ENCODE results near the gene CAMK1.
A peak's percentile ranks its signal among the peaks of the same experiment; 100 is the strongest.
"Not testable (repeated sequence)": the region's sequence is repeated elsewhere in the genome, so short reads cannot be mapped to it uniquely, and the experiment has no call there.

The CAMK1 gene

DNA sequence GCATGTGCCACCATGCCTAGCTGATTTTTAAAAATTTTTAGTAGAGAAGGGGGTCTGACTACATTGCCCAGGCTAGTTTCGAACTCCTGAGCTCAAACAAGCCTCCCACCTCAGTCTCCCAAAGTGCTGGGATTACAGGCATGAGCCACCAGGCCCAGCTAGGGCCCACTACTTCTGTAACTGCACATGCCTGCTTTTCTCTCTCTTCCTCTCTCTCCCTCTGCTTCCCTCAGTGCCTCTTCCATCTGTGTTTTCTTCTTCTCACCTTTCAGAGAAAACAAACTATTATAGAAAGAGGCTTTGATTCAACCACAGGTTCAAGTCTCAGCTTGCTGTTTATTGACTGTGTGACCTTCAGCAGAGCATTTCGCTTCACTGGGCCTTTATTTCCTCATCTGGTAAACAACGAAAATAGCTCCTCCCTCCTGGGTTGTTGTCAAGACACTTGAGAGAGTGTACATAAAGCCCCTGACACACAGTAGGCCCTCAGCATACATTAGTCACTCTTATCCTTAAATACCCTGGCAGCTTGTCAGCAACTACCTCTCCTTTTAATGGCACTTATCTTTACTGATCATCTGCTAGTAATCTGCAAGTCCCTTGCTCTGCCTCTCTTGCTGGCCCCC is 12.3 kb upstream of the CAMK1 start:
- Histone ChIP-seq H3K4me3 (ENCODE audit: low read depth in 1 of 2, low read length in 2 of 2) (no peak overlapping the region), H3K27me3 (ENCODE audit: low read depth, low read length) (no peaks in the 10 kb centered on the region), H3K27ac (ENCODE audit: low read length) (no peak overlapping the region), H3K4me1 (ENCODE audit: control insufficient read depth in 1 of 2, insufficient read depth in 2 of 2, low read length in 2 of 2) (peaks cover 19 to 23% of the 10 kb centered on the region in 2 donors), H3K9me3 (ENCODE audit: control insufficient read depth in 1 of 2, low read length in 2 of 2) (no peaks in the 10 kb centered on the region), H3K36me3 (ENCODE audit: control insufficient read depth in 1 of 2, insufficient read depth in 2 of 2, low read length in 2 of 2) (peaks cover 40 to 71% of the 10 kb centered on the region in 2 donors)

DNA sequence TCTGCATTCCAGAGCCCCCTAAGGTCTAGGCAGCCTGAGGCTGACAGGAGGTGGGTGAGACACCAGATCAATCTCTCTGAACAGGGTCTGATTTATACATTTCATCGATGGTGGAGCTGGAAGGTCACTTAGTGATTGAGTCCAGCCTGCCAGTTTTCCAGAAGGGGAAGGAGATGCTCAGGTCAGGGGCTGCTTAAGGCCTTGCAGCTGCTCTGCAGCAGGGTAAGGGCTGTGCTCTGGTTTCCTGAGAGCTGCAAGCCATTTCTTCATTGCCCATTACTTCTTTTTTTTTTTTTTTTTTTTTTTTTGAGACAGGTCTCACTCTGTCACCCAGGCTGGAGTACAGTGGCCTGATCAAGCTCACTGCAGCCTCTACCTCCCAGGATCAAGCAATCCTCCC is 11.8 kb upstream of the CAMK1 start:
- H3K27ac ChIP-seq (ENCODE audit: low read length): no peak overlapping the region
- peaks cover 36 to 66% of the 10 kb centered on the region in 2 donors for H3K36me3 ChIP-seq (ENCODE audit: control insufficient read depth in 1 of 2, insufficient read depth in 2 of 2, low read length in 2 of 2)
- no peak overlapping the region for H3K4me3 ChIP-seq (ENCODE audit: low read depth in 1 of 2, low read length in 2 of 2)
- H3K9me3 ChIP-seq (ENCODE audit: control insufficient read depth in 1 of 2, low read length in 2 of 2): no peaks in the 10 kb centered on the region
- H3K27me3 ChIP-seq (ENCODE audit: low read depth, low read length): no peaks in the 10 kb centered on the region
- H3K4me1 ChIP-seq (ENCODE audit: control insufficient read depth in 1 of 2, insufficient read depth in 2 of 2, low read length in 2 of 2): peaks cover 20 to 24% of the 10 kb centered on the region in 2 donors

DNA sequence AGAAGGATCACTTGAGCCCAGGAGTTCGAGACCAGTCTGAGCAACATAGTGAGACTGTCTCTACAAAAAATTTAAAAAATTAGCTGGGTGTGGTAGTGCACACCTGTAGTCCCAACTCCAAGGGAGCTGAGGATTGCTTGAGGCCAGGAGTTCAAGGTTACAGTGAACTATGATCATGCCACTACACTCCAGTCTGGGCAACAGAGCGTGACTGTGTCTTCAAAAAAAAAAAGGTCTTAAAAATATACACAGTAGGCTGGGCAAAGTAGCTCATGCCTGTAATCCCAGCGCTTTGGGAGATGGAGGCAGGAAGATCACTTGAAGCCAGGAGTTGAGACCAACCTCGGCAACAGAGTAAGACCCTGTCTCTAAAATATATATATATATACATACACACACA is 11.2 kb upstream of the CAMK1 start:
- Histone ChIP-seq H3K27me3 (ENCODE audit: low read depth, low read length) (no peaks in the 10 kb centered on the region), H3K9me3 (ENCODE audit: control insufficient read depth in 1 of 2, low read length in 2 of 2) (no peaks in the 10 kb centered on the region), H3K4me3 (ENCODE audit: low read depth in 1 of 2, low read length in 2 of 2) (no peak overlapping the region), H3K27ac (ENCODE audit: low read length) (no peak overlapping the region), H3K4me1 (ENCODE audit: control insufficient read depth in 1 of 2, insufficient read depth in 2 of 2, low read length in 2 of 2) (peaks cover 20 to 24% of the 10 kb centered on the region in 2 donors), H3K36me3 (ENCODE audit: control insufficient read depth in 1 of 2, insufficient read depth in 2 of 2, low read length in 2 of 2) (peaks cover 32 to 59% of the 10 kb centered on the region in 2 donors)

DNA sequence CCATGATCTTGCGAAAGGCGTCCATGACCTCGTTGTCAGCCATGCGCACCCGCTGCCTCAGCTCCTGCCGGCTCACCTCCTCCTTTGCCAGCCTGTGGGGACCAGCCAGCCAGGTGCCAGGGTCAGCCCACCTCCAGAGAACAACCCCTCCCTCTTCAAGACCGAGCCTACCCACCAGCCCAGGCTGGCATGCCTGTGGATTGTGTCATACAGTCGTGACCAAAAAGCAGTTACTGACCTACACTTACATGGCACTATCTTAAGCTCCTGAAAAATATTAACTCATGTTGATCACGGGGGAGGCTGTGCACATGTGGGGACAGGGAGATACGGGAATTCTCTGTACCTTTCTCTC is 10.7 kb upstream of the CAMK1 start:
- no peaks in the 10 kb centered on the region for H3K9me3 ChIP-seq (ENCODE audit: control insufficient read depth in 1 of 2, low read length in 2 of 2)
- peak overlapping the region; percentile 16 for H3K27ac ChIP-seq (ENCODE audit: low read length)
- H3K36me3 ChIP-seq (ENCODE audit: control insufficient read depth in 1 of 2, insufficient read depth in 2 of 2, low read length in 2 of 2): peaks cover 29 to 55% of the 10 kb centered on the region in 2 donors
- H3K4me1 ChIP-seq (ENCODE audit: control insufficient read depth in 1 of 2, insufficient read depth in 2 of 2, low read length in 2 of 2): peaks cover 20 to 24% of the 10 kb centered on the region in 2 donors
- no peaks in the 10 kb centered on the region for H3K27me3 ChIP-seq (ENCODE audit: low read depth, low read length)
- H3K4me3 ChIP-seq (ENCODE audit: low read depth in 1 of 2, low read length in 2 of 2): no peak overlapping the region

DNA sequence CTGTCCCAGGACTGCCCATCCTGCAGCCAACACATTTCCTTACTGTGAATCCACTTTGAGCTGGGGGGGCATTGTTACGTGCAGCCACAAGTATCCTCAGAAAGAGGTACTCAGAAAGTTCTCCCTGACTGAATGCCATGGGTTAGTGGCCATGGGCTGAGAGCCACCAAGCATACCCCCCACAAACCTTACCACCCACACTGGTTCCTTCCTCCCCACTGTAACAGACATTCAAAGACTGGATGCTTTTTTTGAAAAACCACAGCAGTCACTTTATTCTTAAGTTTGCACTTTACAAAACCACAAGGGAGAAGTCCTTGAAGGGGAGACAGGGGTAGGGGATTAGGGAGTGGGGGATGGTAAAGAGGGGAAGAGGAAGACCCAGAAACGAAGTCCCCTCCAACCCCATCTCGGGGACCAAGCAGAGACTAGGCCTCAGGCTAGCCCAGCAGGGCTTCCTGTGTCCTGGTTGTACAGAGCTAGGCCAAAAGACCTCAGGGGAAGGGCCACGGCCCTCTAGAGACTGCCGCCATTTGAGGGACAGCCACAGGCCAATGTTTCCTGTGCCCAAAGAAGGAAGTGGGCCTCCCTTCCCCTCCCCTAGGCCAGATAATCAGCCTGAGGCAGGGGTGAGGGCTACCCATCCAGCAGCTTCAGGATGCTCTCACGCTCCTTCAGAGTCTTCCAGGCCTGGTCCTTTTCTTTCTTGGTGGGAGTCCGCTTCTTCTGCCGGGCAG is 10.1 kb upstream of the CAMK1 start:
- Histone ChIP-seq H3K27ac (ENCODE audit: low read length) (peak overlapping the region; percentile 16), H3K9me3 (ENCODE audit: control insufficient read depth in 1 of 2, low read length in 2 of 2) (no peaks in the 10 kb centered on the region), H3K36me3 (ENCODE audit: control insufficient read depth in 1 of 2, insufficient read depth in 2 of 2, low read length in 2 of 2) (peaks cover 24 to 49% of the 10 kb centered on the region in 2 donors)

DNA sequence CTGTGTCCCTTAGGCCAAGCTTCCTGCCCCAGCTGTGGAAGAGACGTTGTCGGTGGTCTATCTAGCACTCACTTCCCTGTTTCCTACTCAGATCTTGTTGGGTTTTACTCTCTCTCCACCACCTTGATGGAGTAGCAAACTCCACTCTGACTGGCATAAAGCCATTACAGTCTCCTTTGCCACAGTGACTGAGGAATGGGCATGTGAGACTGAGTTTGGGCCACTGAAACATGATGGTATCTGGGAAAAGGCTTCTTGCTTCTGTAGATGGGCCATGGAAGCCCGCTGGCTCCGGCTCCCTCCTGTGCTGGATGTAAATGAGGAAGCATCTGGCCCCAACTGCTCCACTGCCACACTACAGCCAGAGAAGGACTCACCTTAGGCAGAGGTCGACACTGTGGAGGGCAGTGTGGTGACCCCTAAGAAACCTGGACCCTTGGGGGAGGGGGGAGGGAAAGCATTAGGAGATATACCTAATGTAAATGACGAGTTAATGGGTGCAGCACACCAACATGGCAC is 9.4 kb upstream of the CAMK1 start:
- peaks cover 20 to 24% of the 10 kb centered on the region in 2 donors for H3K4me1 ChIP-seq (ENCODE audit: control insufficient read depth in 1 of 2, insufficient read depth in 2 of 2, low read length in 2 of 2)
- no peaks in the 10 kb centered on the region for H3K9me3 ChIP-seq (ENCODE audit: control insufficient read depth in 1 of 2, low read length in 2 of 2)
- H3K36me3 ChIP-seq (ENCODE audit: control insufficient read depth in 1 of 2, insufficient read depth in 2 of 2, low read length in 2 of 2): peaks cover 22 to 47% of the 10 kb centered on the region in 2 donors
- H3K4me3 ChIP-seq (ENCODE audit: low read depth in 1 of 2, low read length in 2 of 2): no peak overlapping the region
- no peaks in the 10 kb centered on the region for H3K27me3 ChIP-seq (ENCODE audit: low read depth, low read length)
- H3K27ac ChIP-seq (ENCODE audit: low read length): no peak overlapping the region

More for the DNA sequence above, 10.1 kb upstream of the CAMK1 start:
- no peak overlapping the region for H3K4me3 ChIP-seq (ENCODE audit: low read depth in 1 of 2, low read length in 2 of 2)
- no peaks in the 10 kb centered on the region for H3K27me3 ChIP-seq (ENCODE audit: low read depth, low read length)
- H3K4me1 ChIP-seq (ENCODE audit: control insufficient read depth in 1 of 2, insufficient read depth in 2 of 2, low read length in 2 of 2): peaks cover 20 to 24% of the 10 kb centered on the region in 2 donors

DNA sequence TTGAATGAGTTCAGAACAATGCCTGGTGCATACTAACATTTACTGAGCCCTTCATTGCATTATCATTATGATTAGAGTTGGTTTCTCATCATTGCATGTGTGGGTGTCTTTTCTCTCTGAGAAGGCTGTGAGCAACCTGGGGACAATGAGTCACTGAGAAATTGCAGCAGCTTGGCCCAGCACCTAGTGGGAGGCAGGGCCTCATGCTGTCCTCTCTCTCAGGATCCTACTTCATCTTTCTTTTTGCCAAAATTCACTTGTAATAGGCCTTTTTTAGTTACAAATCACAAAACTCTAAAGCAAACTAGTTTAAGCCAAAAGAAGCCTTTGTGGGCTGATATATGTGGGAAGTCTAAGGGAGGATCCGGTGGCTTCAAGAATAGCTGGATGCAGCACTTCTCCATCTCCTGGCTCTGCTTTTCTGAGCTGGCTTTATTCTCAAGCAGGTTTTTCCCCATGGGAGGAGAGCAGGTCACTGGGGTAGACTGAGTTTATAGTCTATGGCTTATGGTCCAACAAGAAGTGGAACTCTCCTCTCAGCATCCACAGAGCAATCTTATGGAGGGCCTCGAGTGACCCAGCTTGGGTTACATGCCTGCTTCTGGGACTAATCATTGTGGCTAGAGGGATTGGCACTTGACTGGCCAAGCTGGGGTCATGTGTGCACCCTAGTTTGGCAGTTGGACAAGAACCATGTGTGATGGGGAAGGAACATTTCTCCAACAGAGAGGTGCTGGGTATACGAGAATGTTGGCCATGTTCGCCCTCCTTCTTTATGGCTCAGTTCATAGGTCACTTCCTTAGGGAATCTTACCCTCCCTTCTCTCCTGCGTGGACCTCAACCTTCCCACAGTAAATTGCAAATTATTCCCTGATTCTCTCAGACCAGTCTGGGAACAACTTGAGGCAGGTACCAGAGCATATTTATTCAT is 8.7 kb upstream of the CAMK1 start:
- no peak overlapping the region for H3K27ac ChIP-seq (ENCODE audit: low read length)
- no peaks in the 10 kb centered on the region for H3K9me3 ChIP-seq (ENCODE audit: control insufficient read depth in 1 of 2, low read length in 2 of 2)
- H3K27me3 ChIP-seq (ENCODE audit: low read depth, low read length): no peaks in the 10 kb centered on the region
- H3K4me1 ChIP-seq (ENCODE audit: control insufficient read depth in 1 of 2, insufficient read depth in 2 of 2, low read length in 2 of 2): peaks cover 20 to 24% of the 10 kb centered on the region in 2 donors
- no peak overlapping the region for H3K4me3 ChIP-seq (ENCODE audit: low read depth in 1 of 2, low read length in 2 of 2)
- peaks cover 17 to 40% of the 10 kb centered on the region in 2 donors for H3K36me3 ChIP-seq (ENCODE audit: control insufficient read depth in 1 of 2, insufficient read depth in 2 of 2, low read length in 2 of 2)

DNA sequence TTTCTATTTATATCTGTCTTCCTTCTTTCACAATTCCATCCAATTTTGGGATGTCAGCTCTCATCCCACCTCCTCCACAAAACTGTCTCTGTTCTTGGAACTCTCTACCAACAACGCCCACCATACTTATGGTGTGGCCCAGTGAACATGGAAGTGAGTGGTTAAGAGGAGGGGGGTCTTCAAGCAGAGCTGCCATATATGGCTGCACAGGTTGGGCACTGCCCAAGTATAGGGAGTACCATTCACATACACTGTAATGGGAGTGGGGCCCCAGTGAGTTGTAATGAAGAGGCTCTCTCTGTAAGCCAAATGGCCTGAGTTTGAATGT is 7.9 kb upstream of the CAMK1 start:
- H3K9me3 ChIP-seq (ENCODE audit: control insufficient read depth in 1 of 2, low read length in 2 of 2): no peaks in the 10 kb centered on the region
- H3K27ac ChIP-seq (ENCODE audit: low read length): no peak overlapping the region
- peaks cover 20 to 24% of the 10 kb centered on the region in 2 donors for H3K4me1 ChIP-seq (ENCODE audit: control insufficient read depth in 1 of 2, insufficient read depth in 2 of 2, low read length in 2 of 2)
- H3K4me3 ChIP-seq (ENCODE audit: low read depth in 1 of 2, low read length in 2 of 2): no peak overlapping the region
- peaks cover 11 to 35% of the 10 kb centered on the region in 2 donors for H3K36me3 ChIP-seq (ENCODE audit: control insufficient read depth in 1 of 2, insufficient read depth in 2 of 2, low read length in 2 of 2)
- no peaks in the 10 kb centered on the region for H3K27me3 ChIP-seq (ENCODE audit: low read depth, low read length)

DNA sequence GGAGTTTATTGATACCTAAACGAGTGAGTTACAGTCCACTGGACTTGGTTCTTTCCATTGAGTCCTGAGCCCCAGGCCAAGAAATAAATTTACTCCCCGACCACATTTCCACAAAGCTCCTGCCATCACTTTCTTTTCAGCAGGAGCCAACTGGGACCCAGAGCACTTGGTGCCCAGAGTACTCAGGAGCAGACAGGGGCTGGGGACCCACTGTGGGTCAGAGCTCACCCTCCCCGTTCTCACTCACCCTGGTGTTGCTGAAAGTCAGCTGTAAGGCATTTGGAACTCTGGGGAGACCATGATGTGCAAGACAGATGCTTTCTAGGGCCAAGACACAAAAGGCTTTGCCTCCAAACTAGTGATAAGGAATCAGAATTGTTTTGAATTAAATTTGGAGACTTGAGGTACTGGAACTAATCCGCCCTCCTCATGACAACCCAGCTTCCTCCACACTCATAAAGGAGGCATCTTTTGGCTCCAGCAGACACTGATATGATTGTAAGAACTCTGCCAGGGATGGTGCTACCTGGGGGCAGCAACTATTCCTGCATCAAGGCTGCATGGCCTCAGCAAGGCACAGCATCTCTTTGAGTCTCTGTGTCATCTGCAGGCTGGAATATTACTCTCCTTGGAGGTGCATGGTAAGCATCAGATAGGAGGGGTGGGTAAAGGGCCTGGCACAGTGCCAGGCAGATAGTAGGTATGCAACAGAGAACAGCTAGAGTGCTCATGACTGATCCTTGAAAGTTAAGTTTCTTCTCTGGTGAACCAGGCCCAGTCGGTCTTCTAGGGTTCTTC is 7.3 kb upstream of the CAMK1 start:
- Histone ChIP-seq H3K27me3 (ENCODE audit: low read depth, low read length) (no peaks in the 10 kb centered on the region), H3K4me1 (ENCODE audit: control insufficient read depth in 1 of 2, insufficient read depth in 2 of 2, low read length in 2 of 2) (peaks cover 20 to 24% of the 10 kb centered on the region in 2 donors), H3K9me3 (ENCODE audit: control insufficient read depth in 1 of 2, low read length in 2 of 2) (no peaks in the 10 kb centered on the region), H3K4me3 (ENCODE audit: low read depth in 1 of 2, low read length in 2 of 2) (no peak overlapping the region), H3K27ac (ENCODE audit: low read length) (no peak overlapping the region), H3K36me3 (ENCODE audit: control insufficient read depth in 1 of 2, insufficient read depth in 2 of 2, low read length in 2 of 2) (peaks cover 6 to 29% of the 10 kb centered on the region in 2 donors)

DNA sequence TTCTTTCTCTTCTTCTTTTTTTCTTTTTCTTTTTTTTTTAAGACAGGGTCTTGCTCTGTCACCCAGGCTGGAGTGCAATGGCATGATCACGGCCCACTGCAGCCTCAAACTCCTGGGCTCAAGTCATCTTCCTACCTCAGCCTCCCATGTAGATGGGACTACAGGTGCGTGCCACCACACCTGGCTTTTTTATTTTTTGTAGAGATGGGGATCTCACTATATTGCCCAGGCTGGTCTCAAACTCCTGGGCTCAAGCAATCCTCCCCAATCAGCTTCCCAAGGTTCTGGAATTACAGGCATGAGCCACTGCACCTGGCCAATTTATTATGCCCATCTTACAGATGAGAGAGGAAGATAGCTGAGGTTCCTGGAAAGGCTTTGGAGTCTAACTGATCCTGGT is 1.3 kb upstream of the CAMK1 start:
- not testable (repeated sequence) for H3K36me3 ChIP-seq (ENCODE audit: control insufficient read depth in 1 of 2, insufficient read depth in 2 of 2, low read length in 2 of 2); H3K27ac ChIP-seq (ENCODE audit: low read length); H3K27me3 ChIP-seq (ENCODE audit: low read depth, low read length); H3K4me3 ChIP-seq (ENCODE audit: low read depth in 1 of 2, low read length in 2 of 2); H3K9me3 ChIP-seq (ENCODE audit: control insufficient read depth in 1 of 2, low read length in 2 of 2)
- H3K4me1 ChIP-seq (ENCODE audit: control insufficient read depth in 1 of 2, insufficient read depth in 2 of 2, low read length in 2 of 2): peaks cover 21 to 36% of the 10 kb centered on the region in 2 donors
